ENCODE results near the gene SIGLEC6.
"Not testable (repeated sequence)": the region's sequence is repeated elsewhere in the genome, so short reads cannot be mapped to it uniquely, and the experiment has no call there.

SIGLEC6 gene

DNA sequence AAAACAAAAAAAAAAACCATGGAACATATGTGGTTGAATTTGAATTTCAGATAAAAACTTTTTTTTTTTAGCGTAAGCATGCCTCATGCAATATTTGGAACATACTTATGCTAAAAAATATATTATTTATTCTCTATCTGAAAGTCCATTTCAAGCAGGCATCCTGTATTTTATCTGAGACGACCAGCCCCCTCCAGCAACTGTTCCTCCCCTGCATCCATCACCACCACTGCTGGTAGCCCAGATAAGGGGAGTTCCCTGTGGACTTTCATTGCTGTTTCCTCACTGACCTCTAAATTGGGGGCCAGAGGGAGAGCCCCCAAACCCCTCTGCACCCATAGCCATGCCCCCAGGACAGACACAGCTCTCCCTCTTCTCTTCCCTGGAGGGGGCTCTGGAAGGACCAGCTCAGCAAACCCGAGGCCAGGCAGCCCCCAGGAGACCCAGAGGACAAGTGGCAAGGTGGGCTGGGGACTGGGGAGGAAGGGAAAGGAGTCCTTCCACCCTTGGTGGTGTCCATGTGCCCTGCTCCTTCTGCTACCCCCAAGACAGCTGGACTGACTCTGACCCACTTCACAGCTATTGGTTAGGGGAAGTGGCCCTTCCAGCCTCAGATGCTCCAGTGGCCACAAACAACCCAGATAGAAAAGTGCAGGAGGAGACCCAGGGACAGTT is 23.3 kb downstream of the SIGLEC6 start:
- no peak overlapping the region for H3K4me3 ChIP-seq (ENCODE audit: low read depth, low read length)
- TF ChIP-seq, protein P1, sequence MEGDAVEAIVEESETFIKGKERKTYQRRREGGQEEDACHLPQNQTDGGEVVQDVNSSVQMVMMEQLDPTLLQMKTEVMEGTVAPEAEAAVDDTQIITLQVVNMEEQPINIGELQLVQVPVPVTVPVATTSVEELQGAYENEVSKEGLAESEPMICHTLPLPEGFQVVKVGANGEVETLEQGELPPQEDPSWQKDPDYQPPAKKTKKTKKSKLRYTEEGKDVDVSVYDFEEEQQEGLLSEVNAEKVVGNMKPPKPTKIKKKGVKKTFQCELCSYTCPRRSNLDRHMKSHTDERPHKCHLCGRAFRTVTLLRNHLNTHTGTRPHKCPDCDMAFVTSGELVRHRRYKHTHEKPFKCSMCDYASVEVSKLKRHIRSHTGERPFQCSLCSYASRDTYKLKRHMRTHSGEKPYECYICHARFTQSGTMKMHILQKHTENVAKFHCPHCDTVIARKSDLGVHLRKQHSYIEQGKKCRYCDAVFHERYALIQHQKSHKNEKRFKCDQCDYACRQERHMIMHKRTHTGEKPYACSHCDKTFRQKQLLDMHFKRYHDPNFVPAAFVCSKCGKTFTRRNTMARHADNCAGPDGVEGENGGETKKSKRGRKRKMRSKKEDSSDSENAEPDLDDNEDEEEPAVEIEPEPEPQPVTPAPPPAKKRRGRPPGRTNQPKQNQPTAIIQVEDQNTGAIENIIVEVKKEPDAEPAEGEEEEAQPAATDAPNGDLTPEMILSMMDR (IDR thresholded peaks at IDR 0.05; ENCODE audit: low read depth, low read length), result no peak

DNA sequence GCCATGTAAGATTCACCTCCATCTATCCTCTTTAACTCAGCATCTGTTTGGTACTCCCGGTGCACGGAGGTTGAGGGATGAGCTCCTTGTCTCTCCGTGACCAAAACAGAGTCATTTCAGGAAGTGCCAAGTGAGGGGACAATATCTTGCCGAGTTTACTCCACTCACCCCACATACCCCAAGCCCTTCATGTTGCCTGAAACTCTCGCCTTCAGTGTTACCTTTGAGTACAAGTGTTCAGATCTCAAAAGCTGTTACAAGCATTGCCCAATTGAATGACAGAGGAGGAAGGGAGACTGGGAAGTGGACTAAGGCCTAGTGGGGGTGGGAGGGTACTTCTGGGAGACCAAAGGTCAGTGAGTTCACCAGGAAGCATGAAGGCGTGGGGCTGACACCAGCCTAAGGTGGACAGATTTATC is 23.8 kb downstream of the SIGLEC6 start:
- TF ChIP-seq, protein P1 (IDR thresholded peaks at IDR 0.05; ENCODE audit: low read depth, low read length), result no peak
- no peak overlapping the region for H3K4me3 ChIP-seq (ENCODE audit: low read depth, low read length)

DNA sequence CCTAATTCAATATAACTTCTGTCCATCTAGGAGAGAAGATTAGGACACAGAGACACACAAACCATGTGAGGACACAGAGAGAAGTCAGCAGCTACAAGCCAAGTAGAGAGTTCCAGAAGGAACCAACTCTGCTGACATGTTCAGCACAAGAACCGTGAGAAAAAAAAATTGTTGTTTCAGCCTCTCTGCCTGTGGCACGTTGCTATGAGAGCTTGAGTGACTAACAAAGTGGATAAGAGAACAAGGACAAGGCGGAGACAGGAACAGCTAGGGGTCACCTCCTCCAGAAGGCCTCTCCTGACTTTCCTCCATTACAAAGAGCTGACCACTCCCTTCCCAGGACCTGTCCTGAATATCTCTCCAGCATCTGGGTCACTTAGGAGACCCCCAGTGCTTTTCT is 24.3 kb downstream of the SIGLEC6 start:
- no peak overlapping the region for H3K4me3 ChIP-seq (ENCODE audit: low read depth, low read length)
- TF ChIP-seq, protein P1 (IDR thresholded peaks at IDR 0.05; ENCODE audit: low read depth, low read length), result no peak

DNA sequence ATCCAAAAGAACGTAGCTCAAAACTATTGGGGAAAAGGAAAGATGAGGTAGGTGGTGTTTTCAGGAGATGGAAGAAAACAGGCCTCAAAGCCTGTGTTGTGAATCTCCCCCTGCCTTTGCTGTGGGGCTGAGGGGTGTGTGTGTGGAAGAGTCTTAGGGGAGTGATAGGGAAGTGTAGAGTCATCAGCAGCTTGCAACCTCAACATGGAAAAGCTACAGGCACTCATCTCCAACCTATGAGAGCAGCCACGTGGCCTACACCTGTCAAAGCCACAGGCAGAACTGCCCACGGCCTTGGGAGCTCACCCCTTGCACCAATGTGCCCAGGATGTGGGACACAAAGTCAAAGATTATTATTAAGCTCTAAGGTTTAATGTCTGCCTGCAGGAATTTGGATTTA is 25.6 kb downstream of the SIGLEC6 start:
- H3K4me3 ChIP-seq (ENCODE audit: low read depth, low read length), result no peak overlapping the region

DNA sequence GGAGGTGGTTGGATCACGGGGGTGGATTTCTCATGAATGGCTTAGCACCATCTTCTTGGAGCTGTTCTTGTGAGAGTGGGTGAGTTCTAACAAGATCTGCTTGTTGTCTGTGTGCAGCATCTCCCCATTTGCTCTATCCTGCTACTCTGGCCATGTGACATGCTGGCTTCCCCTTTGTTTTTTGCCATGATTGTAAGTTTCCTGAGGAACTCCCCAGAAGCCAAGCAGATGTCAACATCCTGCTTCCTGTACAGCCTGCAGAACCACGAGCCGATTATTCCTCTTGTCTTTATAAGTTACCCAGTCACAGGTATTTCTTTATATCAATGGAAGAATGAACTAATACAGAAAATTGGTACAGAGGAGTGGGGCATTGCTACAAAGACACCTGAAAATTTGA is 27.6 kb downstream of the SIGLEC6 start:
- TF ChIP-seq, protein P1 (IDR thresholded peaks at IDR 0.05; ENCODE audit: low read depth, low read length), result no peak
- H3K4me3 ChIP-seq (ENCODE audit: low read depth, low read length), result no peak overlapping the region

More for the DNA sequence above, 25.6 kb downstream of the SIGLEC6 start:
- TF ChIP-seq, protein P1 (IDR thresholded peaks at IDR 0.05; ENCODE audit: low read depth, low read length), result no peak

DNA sequence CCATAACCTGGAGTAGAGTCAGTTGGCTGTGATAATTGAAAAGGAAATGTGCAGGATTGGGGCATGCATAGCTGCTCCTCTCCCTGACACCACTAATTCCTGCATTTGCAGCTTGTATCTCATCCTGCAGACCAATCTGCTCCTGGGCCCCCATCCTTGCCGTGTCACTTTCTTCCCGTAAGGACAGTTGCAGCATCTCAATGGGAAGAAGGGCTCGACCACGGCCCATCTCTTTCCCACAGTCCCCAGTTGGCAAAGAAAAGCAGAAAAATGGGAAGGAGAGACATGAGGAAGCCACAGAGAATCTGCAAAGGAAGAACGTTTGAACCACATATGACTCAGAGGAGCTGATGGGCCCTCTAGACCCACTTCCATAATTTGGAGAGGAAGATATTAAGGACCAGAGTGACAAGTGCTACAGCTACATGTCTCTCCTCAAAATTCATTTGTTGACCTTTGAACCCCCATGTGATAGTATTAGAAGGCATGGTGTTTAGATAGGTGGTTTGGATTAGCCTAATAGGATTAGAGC is 28.1 kb downstream of the SIGLEC6 start:
- TF ChIP-seq, protein P1 (IDR thresholded peaks at IDR 0.05; ENCODE audit: low read depth, low read length), result no peak
- H3K4me3 ChIP-seq (ENCODE audit: low read depth, low read length), result no peak overlapping the region

DNA sequence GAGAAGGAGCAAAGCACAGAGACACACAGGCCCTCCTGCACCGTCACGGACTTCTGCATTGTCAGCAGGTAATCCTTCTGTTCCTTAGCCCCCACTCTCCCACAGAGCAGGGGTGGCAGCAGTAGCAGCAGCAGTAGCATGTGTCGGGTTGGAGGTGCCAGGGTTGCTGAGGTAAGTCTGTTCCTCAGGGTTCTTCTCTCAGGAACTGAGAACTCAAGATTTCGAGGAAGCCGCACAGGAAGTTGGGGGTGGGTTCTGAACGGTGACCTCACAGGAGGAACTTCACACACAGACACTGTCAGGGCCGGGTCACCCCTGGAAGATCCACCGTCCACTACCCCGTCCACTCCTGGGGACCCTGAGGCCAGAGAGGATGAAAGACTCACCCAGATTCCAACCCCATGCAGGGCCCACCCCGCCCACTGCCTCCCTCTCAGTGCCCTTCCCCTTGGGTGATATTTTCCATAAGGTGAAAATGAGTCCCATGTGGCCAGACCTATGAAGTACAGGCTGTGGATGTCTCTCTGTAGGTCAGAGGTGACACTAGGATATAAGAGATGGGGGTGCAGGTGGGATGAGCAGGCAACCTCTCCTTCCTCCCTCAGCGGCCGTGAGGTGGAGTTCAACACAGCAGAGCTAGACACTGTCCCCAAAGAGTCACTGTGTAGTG is 29.7 kb downstream of the SIGLEC6 start, which contains the start of gene SIGLEC12:
Gene SIGLEC12 (minus strand): TSS at position 207 of the 670 bp plus-strand sequence. CDS start 67 bp downstream, at position 140.
- no peak within 1 kb of the TSS for H3K4me3 ChIP-seq (ENCODE audit: low read depth, low read length)
- TF ChIP-seq, protein P1 (IDR thresholded peaks at IDR 0.05; ENCODE audit: low read depth, low read length), result no peak

DNA sequence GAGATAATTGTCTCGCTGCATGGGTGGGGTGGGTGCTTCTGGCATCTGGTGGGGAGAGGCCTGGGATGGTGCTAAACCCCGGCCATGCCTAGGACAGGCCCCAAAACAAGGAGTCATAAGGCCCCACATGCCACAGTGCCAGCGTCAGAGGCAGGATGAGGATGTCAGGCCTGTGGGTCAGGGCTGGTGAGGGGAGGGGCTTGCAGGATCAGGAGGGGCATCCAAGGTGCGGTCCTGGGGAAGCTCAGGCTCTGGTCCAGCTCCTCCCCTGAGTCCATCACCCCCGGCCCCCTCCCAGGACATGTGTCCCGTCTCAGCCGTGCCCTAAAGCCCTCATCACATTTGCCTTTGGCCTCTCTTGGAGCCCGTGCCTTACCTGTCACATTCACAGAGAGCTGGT is 30.5 kb downstream of the SIGLEC6 start:
- not testable (repeated sequence) for H3K4me3 ChIP-seq (ENCODE audit: low read depth, low read length)

Measured in WI38 (cell line).